Measurements from ENCODE around the gene RGL4.
A peak's percentile ranks its signal among the peaks of the same experiment; 100 is the strongest.
"Not testable (repeated sequence)": the region's sequence is repeated elsewhere in the genome, so short reads cannot be mapped to it uniquely, and the experiment has no call there.

RGL4 gene

DNA sequence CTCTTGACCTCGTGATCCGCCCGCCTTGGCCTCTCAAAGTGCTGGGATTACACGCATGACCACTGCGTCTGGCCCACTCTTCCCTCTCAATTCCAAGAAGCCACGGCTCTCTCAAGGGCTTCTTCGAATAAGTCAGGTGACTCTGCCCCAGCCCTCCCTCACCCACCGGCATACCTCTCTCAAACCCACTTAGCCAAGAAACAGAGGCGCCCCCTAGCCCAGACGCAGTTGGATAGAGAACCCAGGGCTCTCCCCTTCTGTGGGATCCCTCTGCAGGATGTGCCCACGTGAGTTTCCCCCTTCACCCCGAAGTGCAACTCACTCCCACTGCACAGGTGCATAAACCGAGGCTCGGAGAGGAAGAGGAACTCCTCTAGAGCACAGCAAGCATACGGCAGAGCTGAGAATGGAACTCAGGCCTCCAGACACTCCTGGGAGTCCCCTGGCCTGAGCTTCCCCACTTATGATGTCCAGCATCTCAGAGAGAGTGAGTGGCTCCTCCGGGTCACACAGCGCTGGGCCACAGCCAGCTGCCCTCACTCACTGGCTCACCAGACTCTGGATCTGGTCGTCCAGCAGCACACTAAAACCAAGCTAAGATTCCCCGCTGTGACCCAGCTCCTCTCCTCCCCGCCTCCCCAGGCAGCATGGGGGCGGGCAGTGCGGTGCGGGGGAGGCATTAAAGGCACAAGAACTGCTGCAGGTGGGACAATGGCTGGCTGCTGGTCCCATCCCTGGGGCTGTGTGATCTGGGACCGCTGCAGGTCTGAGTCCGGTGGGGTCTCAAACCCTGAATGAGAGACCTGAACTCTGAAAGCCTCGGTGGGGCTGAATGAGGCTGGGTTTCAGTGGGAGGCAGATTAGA lies 16.8 kb upstream of the RGL4 start:
- peaks cover 20% of the 10 kb centered on the region for H3K4me1 Mint-ChIP-seq
- H3K4me3 Mint-ChIP-seq = no peak overlapping the region
- no peak for DNase-seq
- no peak overlapping the region for H3K27ac Mint-ChIP-seq
- no peaks in the 10 kb centered on the region for H3K27me3 Mint-ChIP-seq
- H3K36me3 Mint-ChIP-seq = peaks cover 2% of the 10 kb centered on the region
- H3K9me3 Mint-ChIP-seq = peaks cover 1% of the 10 kb centered on the region
- CTCF ChIA-PET = interaction anchor here (0.7 kb wide), 1 partner anchor 82 kb away, joined by 3 read pairs; no protein-coding TSS in a partner anchor

DNA sequence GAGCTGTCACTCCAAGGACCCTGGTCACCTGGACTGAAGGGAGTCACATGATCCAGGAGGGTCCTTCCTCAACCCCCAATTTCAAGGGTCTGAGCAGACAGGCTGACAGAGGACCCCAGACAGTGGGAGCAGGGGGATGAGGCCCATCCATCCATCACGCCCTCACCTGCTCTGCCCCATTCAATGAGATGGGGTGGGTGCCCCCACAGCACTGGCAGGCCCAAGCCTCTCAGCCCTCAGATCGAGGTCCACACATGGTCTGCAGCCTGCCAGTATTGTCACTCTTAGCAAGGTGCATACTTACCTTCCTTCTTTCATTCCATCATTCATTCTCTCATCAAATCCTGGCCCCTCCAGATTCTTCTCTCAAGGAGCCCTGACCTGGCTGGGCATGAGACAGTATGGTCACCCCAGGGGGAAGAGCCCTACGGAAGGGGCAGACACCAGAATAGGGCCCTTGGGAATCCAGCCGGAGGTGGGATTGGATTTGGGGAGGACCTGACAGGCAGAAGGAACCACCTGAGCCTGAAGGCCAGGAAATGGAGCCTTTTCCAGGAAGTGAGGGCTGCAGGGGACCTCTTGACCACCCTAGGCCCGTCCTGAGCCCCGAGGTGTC lies 15.8 kb upstream of the RGL4 start:
- H3K27ac Mint-ChIP-seq = peak overlapping the region; percentile 56
- H3K4me3 Mint-ChIP-seq, H3K9me3 Mint-ChIP-seq, H3K36me3 Mint-ChIP-seq, H3K27me3 Mint-ChIP-seq: not testable (repeated sequence)
- peaks cover 20% of the 10 kb centered on the region for H3K4me1 Mint-ChIP-seq
- peak; percentile 14 for DNase-seq
- CTCF ChIA-PET = interaction anchor here (0.7 kb wide), 1 partner anchor 83 kb away, joined by 3 read pairs; no protein-coding TSS in a partner anchor

GRCh38 chr22:23675502-23676415 lies 15.1 kb upstream of the RGL4 start:
- peaks cover 21% of the 10 kb centered on the region for H3K4me1 Mint-ChIP-seq
- DNase-seq = peak; percentile 16
- H3K4me3 Mint-ChIP-seq = no peak overlapping the region
- no peaks in the 10 kb centered on the region for H3K36me3 Mint-ChIP-seq
- H3K27ac Mint-ChIP-seq = no peak overlapping the region
- H3K27me3 Mint-ChIP-seq = no peaks in the 10 kb centered on the region
- CTCF ChIA-PET = no interaction called here
- H3K9me3 Mint-ChIP-seq = no peaks in the 10 kb centered on the region

- H3K4me1 Mint-ChIP-seq = peaks cover 21% of the 10 kb centered on the region
- H3K4me3 Mint-ChIP-seq, CTCF ChIA-PET, H3K36me3 Mint-ChIP-seq, H3K9me3 Mint-ChIP-seq, H3K27ac Mint-ChIP-seq, H3K27me3 Mint-ChIP-seq: not testable (repeated sequence)
- DNase-seq = peak; percentile 16
These were observed 13.7 kb upstream of the RGL4 start for GRCh38 chr22:23676841-23677700.

GRCh38 chr22:23677701-23677995 lies 13.2 kb upstream of the RGL4 start:
- DNase-seq = peak; percentile 16
- Mint-ChIP-seq H3K36me3 (no peaks in the 10 kb centered on the region), H3K27ac (no peak overlapping the region), H3K9me3 (no peaks in the 10 kb centered on the region), H3K4me3 (no peak overlapping the region), H3K27me3 (no peaks in the 10 kb centered on the region), H3K4me1 (peaks cover 20% of the 10 kb centered on the region)
- CTCF ChIA-PET = no interaction called here

- Mint-ChIP-seq H3K9me3 (no peaks in the 10 kb centered on the region), H3K4me3 (no peak overlapping the region), H3K27me3 (no peaks in the 10 kb centered on the region), H3K36me3 (no peaks in the 10 kb centered on the region), H3K27ac (peak overlapping the region; percentile 9), H3K4me1 (peaks cover 15% of the 10 kb centered on the region)
- DNase-seq = peak; percentile 11
- CTCF ChIA-PET = no interaction called here
These were observed 12.7 kb upstream of the RGL4 start for GRCh38 chr22:23678133-23678532.

GRCh38 chr22:23681026-23681809 lies 9.6 kb upstream of the RGL4 start:
- Mint-ChIP-seq H3K4me1 (peaks cover 4% of the 10 kb centered on the region), H3K27ac (no peak overlapping the region), H3K27me3 (no peaks in the 10 kb centered on the region), H3K9me3 (no peaks in the 10 kb centered on the region), H3K4me3 (no peak overlapping the region), H3K36me3 (no peaks in the 10 kb centered on the region)
- CTCF ChIA-PET = no interaction called here
- no peak for DNase-seq

- DNase-seq = no peak
- H3K27me3 Mint-ChIP-seq = no peaks in the 10 kb centered on the region
- CTCF ChIA-PET = no interaction called here
- H3K9me3 Mint-ChIP-seq = no peaks in the 10 kb centered on the region
- peaks cover 2% of the 10 kb centered on the region for H3K4me1 Mint-ChIP-seq
- no peak overlapping the region for H3K27ac Mint-ChIP-seq
- no peak overlapping the region for H3K4me3 Mint-ChIP-seq
- no peaks in the 10 kb centered on the region for H3K36me3 Mint-ChIP-seq
These were observed 8.7 kb upstream of the RGL4 start for GRCh38 chr22:23682077-23682476.

DNA sequence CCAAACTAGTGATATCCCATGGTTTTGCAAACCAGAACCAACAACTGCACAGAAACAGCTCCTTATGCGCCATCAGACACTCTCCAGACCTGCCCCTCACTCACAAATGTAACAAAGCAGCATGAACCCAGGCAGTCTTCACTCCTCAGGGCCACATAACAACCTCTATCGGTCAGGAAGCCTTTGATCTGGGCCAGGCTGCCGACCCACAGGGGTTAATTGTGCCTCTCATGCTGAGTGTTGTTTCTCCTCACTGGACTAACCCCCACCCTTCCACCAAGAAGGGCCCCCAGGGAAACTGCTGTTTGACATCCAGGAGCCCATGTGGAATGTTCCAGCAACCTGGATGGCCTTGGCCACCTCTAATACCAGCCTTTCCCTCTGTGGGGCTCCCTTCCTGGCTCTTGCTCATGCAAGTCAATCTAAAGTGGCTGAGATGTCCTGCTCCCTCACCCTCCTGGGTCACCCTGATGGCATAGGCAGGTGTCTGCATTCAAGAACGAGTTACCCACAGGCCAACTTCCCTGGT lies 7.9 kb upstream of the RGL4 start:
- H3K36me3 Mint-ChIP-seq = no peaks in the 10 kb centered on the region
- CTCF ChIA-PET = no interaction called here

DNA sequence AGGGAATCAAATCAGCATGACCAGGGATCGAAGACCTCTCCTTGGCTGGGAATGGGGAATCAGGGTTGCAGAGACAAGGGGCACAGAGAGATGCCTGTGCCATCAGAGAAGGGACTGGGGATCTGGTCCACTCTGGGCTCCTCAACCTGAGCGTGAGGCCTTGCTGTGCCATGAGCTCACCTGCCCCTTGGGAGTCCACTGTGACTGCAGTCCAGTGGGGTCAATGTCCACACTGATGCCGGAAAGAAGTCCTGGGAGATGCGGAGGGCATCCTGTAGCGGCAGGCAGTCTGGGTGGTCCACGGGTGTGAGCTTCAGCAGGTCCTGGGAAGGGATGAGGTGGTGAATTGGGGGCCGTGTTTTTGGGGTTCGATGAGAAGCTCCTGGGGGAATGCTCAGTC lies 7.3 kb upstream of the RGL4 start:
- Mint-ChIP-seq H3K27me3 (no peaks in the 10 kb centered on the region), H3K27ac (no peak overlapping the region), H3K9me3 (no peaks in the 10 kb centered on the region), H3K36me3 (no peaks in the 10 kb centered on the region), H3K4me1 (peaks cover 2% of the 10 kb centered on the region), H3K4me3 (no peak overlapping the region)
- CTCF ChIA-PET = no interaction called here
- no peak for DNase-seq

More for the DNA sequence above, 7.9 kb upstream of the RGL4 start:
- H3K27ac Mint-ChIP-seq = no peak overlapping the region
- DNase-seq = no peak
- H3K4me3 Mint-ChIP-seq = no peak overlapping the region
- no peaks in the 10 kb centered on the region for H3K9me3 Mint-ChIP-seq
- H3K27me3 Mint-ChIP-seq = no peaks in the 10 kb centered on the region
- peaks cover 2% of the 10 kb centered on the region for H3K4me1 Mint-ChIP-seq

DNA sequence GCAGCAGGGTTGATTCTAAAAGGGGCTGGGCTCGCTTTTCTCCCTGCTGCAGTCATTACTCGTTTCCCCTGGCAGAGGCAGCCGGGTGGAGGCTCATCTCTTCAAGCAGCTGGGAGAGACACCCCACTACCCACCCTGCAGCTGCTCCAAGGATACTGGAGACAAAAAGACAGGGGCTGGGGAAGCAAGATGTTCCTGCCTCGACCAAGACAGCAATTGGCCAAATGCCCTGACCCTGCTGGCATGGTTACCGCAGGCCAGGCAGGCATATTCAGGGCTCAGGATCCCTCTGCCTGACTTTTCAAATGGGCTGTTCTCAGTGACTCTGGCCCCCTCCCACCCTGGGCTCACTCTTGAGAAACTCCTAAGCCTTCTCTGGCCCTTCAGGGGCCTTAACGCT lies 6.8 kb upstream of the RGL4 start:
- no peaks in the 10 kb centered on the region for H3K9me3 Mint-ChIP-seq
- CTCF ChIA-PET = no interaction called here
- H3K27me3 Mint-ChIP-seq = no peaks in the 10 kb centered on the region
- no peak for DNase-seq
- H3K4me3 Mint-ChIP-seq = no peak overlapping the region
- peaks cover 2% of the 10 kb centered on the region for H3K4me1 Mint-ChIP-seq
- H3K27ac Mint-ChIP-seq = no peak overlapping the region
- H3K36me3 Mint-ChIP-seq = no peaks in the 10 kb centered on the region

- no peaks in the 10 kb centered on the region for H3K9me3 Mint-ChIP-seq
- CTCF ChIA-PET = no interaction called here
- H3K36me3 Mint-ChIP-seq = no peaks in the 10 kb centered on the region
- no peak overlapping the region for H3K4me3 Mint-ChIP-seq
- H3K4me1 Mint-ChIP-seq = peaks cover 2% of the 10 kb centered on the region
- H3K27me3 Mint-ChIP-seq = no peaks in the 10 kb centered on the region
- no peak overlapping the region for H3K27ac Mint-ChIP-seq
- no peak for DNase-seq
These were observed 6.2 kb upstream of the RGL4 start for GRCh38 chr22:23684561-23685031.

- H3K27ac Mint-ChIP-seq = no peak overlapping the region
- H3K9me3 Mint-ChIP-seq = no peaks in the 10 kb centered on the region
- CTCF ChIA-PET = no interaction called here
- no peaks in the 10 kb centered on the region for H3K27me3 Mint-ChIP-seq
- H3K36me3 Mint-ChIP-seq = peaks cover under 1% of the 10 kb centered on the region
- H3K4me1 Mint-ChIP-seq = peaks cover 1% of the 10 kb centered on the region
- no peak overlapping the region for H3K4me3 Mint-ChIP-seq
- no peak for DNase-seq
These were observed 5.5 kb upstream of the RGL4 start for GRCh38 chr22:23685205-23685784.

Measured in activated naive CD4-positive, alpha-beta T cell treated with anti-CD3 and anti-CD28 coated beads, Interleukin-2, amount 10 ng/mL, durations not matched to agents 7 days and 5 days (primary cell).